ENCODE measurements around the gene FBXL20. TPM values are rescaled to one million over a fixed set of nuclear protein-coding genes. Genes with fewer than 3 reads are reported as not detected.

The FBXL20 gene
- total and polyA plus RNA-seq, 2 of the 8 experiments (the other 6 are each of a cell fraction or from before 2014, with no cell fraction given), result 5.5 to 11.0 TPM

- TF ChIP-seq CHD7 (IDR thresholded peaks at IDR 0.05; ENCODE audit: insufficient replicate concordance, low read length), result no peak
- no peak for TF ChIP-seq CTCF (IDR thresholded peaks at IDR 0.05; ENCODE audit: control extremely low read depth in 1 of 3, insufficient read depth in 1 of 3, low read depth in 1 of 3, low read length in 3 of 3)
- no peak for TF ChIP-seq TCF12 (IDR thresholded peaks at IDR 0.05; ENCODE audit: low read depth, low read length)
- no peak for TF ChIP-seq EZH2 (IDR thresholded peaks at IDR 0.05; ENCODE audit: low read depth, low read length, severe bottlenecking)
- no peak for TF ChIP-seq MAFK (IDR thresholded peaks at IDR 0.05; ENCODE audit: low read depth, low read length)
- no peak for TF ChIP-seq SIRT6 (IDR thresholded peaks at IDR 0.05; ENCODE audit: low read length)
- no peak for TF ChIP-seq RAD21 (IDR thresholded peaks at IDR 0.05 in 1 of 2, conservative IDR thresholded peaks at IDR 0.05 in 1 of 2; ENCODE audit: low read depth in 2 of 2, low read length in 2 of 2)
- TF ChIP-seq SIX5 (IDR thresholded peaks at IDR 0.05; ENCODE audit: low read depth, low read length), result no peak
- TF ChIP-seq TBP (IDR thresholded peaks at IDR 0.05; ENCODE audit: low read depth, low read length), result no peak
These were observed 48.9 kb downstream of the FBXL20 start (continued) for GRCh38 chr17:39352511-39352910.

Data from H1 (cell line).